Fibroblast of lung (primary cell): ENCODE data around the gene SOX10.

Experiments used
- EZH2 ChIP-seq: IDR thresholded peaks from 2 replicates; pipeline ENCODE4 v1.5.1; 2012; ENCODE audit warnings: low read length, control low read depth, mild to moderate bottlenecking; ENCODE audit errors: missing control alignments
- TF ChIP-seq, protein P1 (sequence below), 2 donors: IDR thresholded peaks in 1 of 2; conservative IDR thresholded peaks in 1 of 2; 1 replicate in 1 of 2; 2 replicates in 1 of 2; pipeline ENCODE4 v1.5.1; 2011 to 2012; ENCODE audit warnings: low read length in 2 of 2, control low read depth in 1 of 2, inconsistent platforms in 1 of 2, low read depth in 1 of 2, mild to moderate bottlenecking in 1 of 2

DNA sequence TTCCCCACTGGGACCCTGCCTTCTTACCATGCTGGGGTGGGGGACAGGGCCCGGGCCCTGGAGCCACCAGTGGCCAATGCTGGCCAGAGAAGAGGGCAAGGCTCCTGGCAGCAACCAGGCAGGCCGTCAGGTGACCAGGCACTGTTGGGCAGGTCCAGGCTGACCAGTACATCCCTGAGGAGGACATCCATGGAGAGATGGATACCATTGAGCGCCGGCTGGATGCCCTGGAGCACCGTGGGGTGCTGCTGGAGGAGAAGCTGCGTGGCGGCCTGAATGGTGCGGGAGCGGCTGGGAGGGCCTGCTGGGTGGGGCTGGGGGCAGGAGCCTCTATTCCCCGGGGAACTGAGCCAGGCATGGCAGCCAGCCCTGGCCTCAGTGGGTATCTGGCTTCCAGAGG is 52.0 kb downstream of the SOX10 start:
- TF ChIP-seq, protein P1, sequence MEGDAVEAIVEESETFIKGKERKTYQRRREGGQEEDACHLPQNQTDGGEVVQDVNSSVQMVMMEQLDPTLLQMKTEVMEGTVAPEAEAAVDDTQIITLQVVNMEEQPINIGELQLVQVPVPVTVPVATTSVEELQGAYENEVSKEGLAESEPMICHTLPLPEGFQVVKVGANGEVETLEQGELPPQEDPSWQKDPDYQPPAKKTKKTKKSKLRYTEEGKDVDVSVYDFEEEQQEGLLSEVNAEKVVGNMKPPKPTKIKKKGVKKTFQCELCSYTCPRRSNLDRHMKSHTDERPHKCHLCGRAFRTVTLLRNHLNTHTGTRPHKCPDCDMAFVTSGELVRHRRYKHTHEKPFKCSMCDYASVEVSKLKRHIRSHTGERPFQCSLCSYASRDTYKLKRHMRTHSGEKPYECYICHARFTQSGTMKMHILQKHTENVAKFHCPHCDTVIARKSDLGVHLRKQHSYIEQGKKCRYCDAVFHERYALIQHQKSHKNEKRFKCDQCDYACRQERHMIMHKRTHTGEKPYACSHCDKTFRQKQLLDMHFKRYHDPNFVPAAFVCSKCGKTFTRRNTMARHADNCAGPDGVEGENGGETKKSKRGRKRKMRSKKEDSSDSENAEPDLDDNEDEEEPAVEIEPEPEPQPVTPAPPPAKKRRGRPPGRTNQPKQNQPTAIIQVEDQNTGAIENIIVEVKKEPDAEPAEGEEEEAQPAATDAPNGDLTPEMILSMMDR (conservative IDR thresholded peaks at IDR 0.05 in 1 of 2, IDR thresholded peaks at IDR 0.05 in 1 of 2; ENCODE audit: low read depth in 1 of 2, low read length in 2 of 2) = no peak
- no peak for TF ChIP-seq EZH2
